ENCODE measurements around the gene KCNT1.

The KCNT1 gene

DNA sequence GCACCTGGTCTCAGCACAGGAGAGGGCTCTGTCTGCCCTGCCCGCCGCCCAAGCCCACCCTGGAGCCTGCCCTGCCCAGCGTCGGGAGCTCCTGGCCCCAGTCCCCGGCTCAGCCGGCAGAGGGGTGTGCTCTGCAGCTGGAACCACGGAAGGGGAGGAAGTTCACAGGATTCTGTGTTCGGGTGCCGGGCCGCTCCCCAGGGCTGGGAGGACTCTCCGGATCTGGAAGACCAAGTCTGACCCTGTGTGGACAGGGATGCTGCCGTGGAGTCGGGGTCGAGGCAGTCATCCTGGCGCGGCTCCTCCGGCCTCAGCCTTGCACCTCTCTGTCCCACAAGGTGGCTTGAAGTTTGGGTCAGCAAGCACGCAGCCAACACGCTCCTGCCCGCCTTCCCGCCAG, 78.6 kb downstream of the KCNT1 start:
- H3K79me2 ChIP-seq (ENCODE audit: insufficient read depth, low read length) = no peaks in the 10 kb centered on the region
- no peak overlapping the region for H2AFZ ChIP-seq (ENCODE audit: low read depth, low read length, severe bottlenecking)
- no peaks in the 10 kb centered on the region for H3K9me3 ChIP-seq (ENCODE audit: insufficient read depth, low read length)
- H3K36me3 ChIP-seq (ENCODE audit: low read length) = no peaks in the 10 kb centered on the region
- H3K27ac ChIP-seq (ENCODE audit: low read depth, low read length) = no peak overlapping the region
- no peaks in the 10 kb centered on the region for H3K27me3 ChIP-seq (ENCODE audit: low read length)
- TF ChIP-seq EZH2phosphoT487 (conservative IDR thresholded peaks at IDR 0.05; ENCODE audit: low read length) = no peak
- TF ChIP-seq, protein P1, sequence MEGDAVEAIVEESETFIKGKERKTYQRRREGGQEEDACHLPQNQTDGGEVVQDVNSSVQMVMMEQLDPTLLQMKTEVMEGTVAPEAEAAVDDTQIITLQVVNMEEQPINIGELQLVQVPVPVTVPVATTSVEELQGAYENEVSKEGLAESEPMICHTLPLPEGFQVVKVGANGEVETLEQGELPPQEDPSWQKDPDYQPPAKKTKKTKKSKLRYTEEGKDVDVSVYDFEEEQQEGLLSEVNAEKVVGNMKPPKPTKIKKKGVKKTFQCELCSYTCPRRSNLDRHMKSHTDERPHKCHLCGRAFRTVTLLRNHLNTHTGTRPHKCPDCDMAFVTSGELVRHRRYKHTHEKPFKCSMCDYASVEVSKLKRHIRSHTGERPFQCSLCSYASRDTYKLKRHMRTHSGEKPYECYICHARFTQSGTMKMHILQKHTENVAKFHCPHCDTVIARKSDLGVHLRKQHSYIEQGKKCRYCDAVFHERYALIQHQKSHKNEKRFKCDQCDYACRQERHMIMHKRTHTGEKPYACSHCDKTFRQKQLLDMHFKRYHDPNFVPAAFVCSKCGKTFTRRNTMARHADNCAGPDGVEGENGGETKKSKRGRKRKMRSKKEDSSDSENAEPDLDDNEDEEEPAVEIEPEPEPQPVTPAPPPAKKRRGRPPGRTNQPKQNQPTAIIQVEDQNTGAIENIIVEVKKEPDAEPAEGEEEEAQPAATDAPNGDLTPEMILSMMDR (IDR thresholded peaks at IDR 0.05; ENCODE audit: insufficient read depth, low read length, poor library complexity, severe bottlenecking) = no peak
- H3K9me2 ChIP-seq (replicated peaks; ENCODE audit: insufficient read depth, low read length) = no peaks in the 10 kb centered on the region
- no peak overlapping the region for H3K4me2 ChIP-seq (ENCODE audit: low read depth, low read length, poor library complexity, severe bottlenecking)
- H3K9ac ChIP-seq (ENCODE audit: low read length) = no peak overlapping the region
- H3K4me3 ChIP-seq (ENCODE audit: insufficient read depth, low read length, poor library complexity, severe bottlenecking) = no peak overlapping the region
- no peaks in the 10 kb centered on the region for H3F3A ChIP-seq (ENCODE audit: insufficient read depth)
- no peaks in the 10 kb centered on the region for H4K20me1 ChIP-seq (ENCODE audit: low read depth, low read length)

DNA sequence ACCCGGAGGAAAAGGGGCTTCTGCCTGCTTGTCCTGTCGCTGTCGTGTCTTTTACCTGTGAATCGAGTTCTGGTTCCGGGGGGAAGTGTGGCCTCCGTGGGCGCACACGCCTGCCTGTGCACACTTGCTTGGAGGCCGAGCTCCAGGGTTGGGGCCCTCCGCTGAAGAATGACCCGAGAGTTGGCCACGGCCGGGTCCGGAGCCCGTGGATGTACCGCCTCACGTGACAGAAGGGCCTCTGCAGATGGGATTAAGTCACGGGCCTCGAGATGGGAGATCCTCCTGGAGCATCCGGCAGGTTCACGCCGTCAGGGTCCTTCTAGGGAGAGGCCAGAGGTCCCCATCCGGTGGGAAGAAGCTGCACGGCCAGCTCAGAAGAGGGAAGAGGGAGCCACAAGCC, 81.0 kb downstream of the KCNT1 start:
- H2AFZ ChIP-seq (ENCODE audit: low read depth, low read length, severe bottlenecking) = no peak overlapping the region
- H3K9ac ChIP-seq (ENCODE audit: low read length) = no peak overlapping the region
- no peaks in the 10 kb centered on the region for H3K79me2 ChIP-seq (ENCODE audit: insufficient read depth, low read length)
- H3K9me2 ChIP-seq (replicated peaks; ENCODE audit: insufficient read depth, low read length) = no peaks in the 10 kb centered on the region
- H3K4me2 ChIP-seq (ENCODE audit: low read depth, low read length, poor library complexity, severe bottlenecking) = no peak overlapping the region
- no peak overlapping the region for H3K27ac ChIP-seq (ENCODE audit: low read depth, low read length)
- TF ChIP-seq EZH2phosphoT487 (conservative IDR thresholded peaks at IDR 0.05; ENCODE audit: low read length) = no peak
- TF ChIP-seq, protein P1 (IDR thresholded peaks at IDR 0.05; ENCODE audit: insufficient read depth, low read length, poor library complexity, severe bottlenecking) = no peak
- H4K20me1 ChIP-seq (ENCODE audit: low read depth, low read length) = no peaks in the 10 kb centered on the region
- H3F3A ChIP-seq (ENCODE audit: insufficient read depth) = no peaks in the 10 kb centered on the region
- no peaks in the 10 kb centered on the region for H3K36me3 ChIP-seq (ENCODE audit: low read length)
- H3K27me3 ChIP-seq (ENCODE audit: low read length) = no peaks in the 10 kb centered on the region
- no peaks in the 10 kb centered on the region for H3K9me3 ChIP-seq (ENCODE audit: insufficient read depth, low read length)
- H3K4me3 ChIP-seq (ENCODE audit: insufficient read depth, low read length, poor library complexity, severe bottlenecking) = no peak overlapping the region

DNA sequence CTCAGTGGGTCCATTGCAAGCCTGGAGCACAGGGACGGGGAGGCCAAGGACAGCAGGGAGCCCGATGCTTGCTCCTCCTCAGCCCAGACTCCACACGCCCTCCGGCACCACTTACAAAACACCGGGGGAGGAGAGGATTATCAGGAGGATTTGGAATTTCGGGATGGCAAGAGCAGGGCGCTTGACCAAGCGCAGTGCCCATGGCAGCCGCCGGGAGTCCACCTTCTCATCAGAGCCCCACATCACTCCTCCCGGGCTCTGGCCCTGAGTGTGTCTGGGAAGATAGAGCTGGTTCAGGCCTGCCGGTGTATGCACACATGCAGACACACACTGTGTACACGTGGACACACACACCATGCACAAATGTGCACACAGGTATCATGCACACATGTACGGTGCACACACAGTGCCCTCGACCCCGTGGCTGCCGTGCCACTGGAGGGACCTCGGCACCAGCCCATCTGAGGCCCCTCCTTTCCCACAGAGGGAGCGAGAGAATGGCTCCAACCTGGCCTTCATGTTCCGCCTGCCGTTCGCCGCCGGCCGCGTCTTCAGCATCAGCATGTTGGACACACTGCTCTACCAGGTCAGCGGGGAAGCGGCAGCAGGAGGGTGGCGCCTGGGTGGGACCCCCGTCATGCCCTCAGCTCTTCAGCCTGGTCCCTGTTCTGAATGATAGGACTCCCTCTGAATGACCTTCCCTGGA, 81.7 kb downstream of the KCNT1 start:
- Histone ChIP-seq H3K27me3 (ENCODE audit: low read length) (no peaks in the 10 kb centered on the region), H3F3A (ENCODE audit: insufficient read depth) (no peaks in the 10 kb centered on the region), H2AFZ (ENCODE audit: low read depth, low read length, severe bottlenecking) (no peak overlapping the region), H3K9me3 (ENCODE audit: insufficient read depth, low read length) (no peaks in the 10 kb centered on the region), H3K36me3 (ENCODE audit: low read length) (no peaks in the 10 kb centered on the region), H3K9me2 (replicated peaks; ENCODE audit: insufficient read depth, low read length) (no peaks in the 10 kb centered on the region), H3K9ac (ENCODE audit: low read length) (no peak overlapping the region), H3K4me3 (ENCODE audit: insufficient read depth, low read length, poor library complexity, severe bottlenecking) (no peak overlapping the region), H3K27ac (ENCODE audit: low read depth, low read length) (no peak overlapping the region), H3K4me2 (ENCODE audit: low read depth, low read length, poor library complexity, severe bottlenecking) (no peak overlapping the region), H4K20me1 (ENCODE audit: low read depth, low read length) (no peaks in the 10 kb centered on the region), H3K79me2 (ENCODE audit: insufficient read depth, low read length) (no peaks in the 10 kb centered on the region)
- TF ChIP-seq, protein P1 (IDR thresholded peaks at IDR 0.05; ENCODE audit: insufficient read depth, low read length, poor library complexity, severe bottlenecking) = no peak
